ENCODE data around the gene SAMD11. TPM values are rescaled to one million over a fixed set of nuclear protein-coding genes. Genes with fewer than 3 reads are reported as not detected.
A peak's percentile ranks its signal among the peaks of the same experiment; 100 is the strongest.

The SAMD11 gene
- total RNA-seq, 1 donor from 2014 or later, result 19.5 TPM

- Mint-ChIP-seq H3K4me3 (ENCODE audit: unreplicated experiment) (no peak overlapping the region), H3K4me1 (ENCODE audit: unreplicated experiment) (peaks cover 5% of the 10 kb centered on the region), H3K27me3 (ENCODE audit: unreplicated experiment) (no peaks in the 10 kb centered on the region), H3K9me3 (ENCODE audit: unreplicated experiment) (no peaks in the 10 kb centered on the region), H3K36me3 (ENCODE audit: unreplicated experiment) (no peaks in the 10 kb centered on the region), H3K27ac (ENCODE audit: unreplicated experiment) (peak overlapping the region; percentile 45)
- no peak for DNase-seq (ENCODE audit: extremely low spot score, unreplicated experiment)
- TF ChIP-seq CTCF (IDR thresholded peaks at IDR 0.05), result no peak
These were observed 54.5 kb downstream of the SAMD11 start for GRCh38 chr1:978069-978834.

- TF ChIP-seq CTCF (IDR thresholded peaks at IDR 0.05), result no peak
- H3K9me3 Mint-ChIP-seq (ENCODE audit: unreplicated experiment), result no peaks in the 10 kb centered on the region
- H3K27ac Mint-ChIP-seq (ENCODE audit: unreplicated experiment), result no peak overlapping the region
- no peak for DNase-seq (ENCODE audit: extremely low spot score, unreplicated experiment)
- no peaks in the 10 kb centered on the region for H3K36me3 Mint-ChIP-seq (ENCODE audit: unreplicated experiment)
- no peak overlapping the region for H3K4me3 Mint-ChIP-seq (ENCODE audit: unreplicated experiment)
- no peaks in the 10 kb centered on the region for H3K27me3 Mint-ChIP-seq (ENCODE audit: unreplicated experiment)
- H3K4me1 Mint-ChIP-seq (ENCODE audit: unreplicated experiment), result peaks cover 5% of the 10 kb centered on the region
These were observed 55.4 kb downstream of the SAMD11 start for GRCh38 chr1:978835-979743.

- H3K4me3 Mint-ChIP-seq (ENCODE audit: unreplicated experiment), result no peak overlapping the region
- no peak for DNase-seq (ENCODE audit: extremely low spot score, unreplicated experiment)
- no peaks in the 10 kb centered on the region for H3K36me3 Mint-ChIP-seq (ENCODE audit: unreplicated experiment)
- no peaks in the 10 kb centered on the region for H3K27me3 Mint-ChIP-seq (ENCODE audit: unreplicated experiment)
- TF ChIP-seq CTCF (IDR thresholded peaks at IDR 0.05), result no peak
- H3K9me3 Mint-ChIP-seq (ENCODE audit: unreplicated experiment), result no peaks in the 10 kb centered on the region
- no peak overlapping the region for H3K27ac Mint-ChIP-seq (ENCODE audit: unreplicated experiment)
- peaks cover 5% of the 10 kb centered on the region for H3K4me1 Mint-ChIP-seq (ENCODE audit: unreplicated experiment)
These were observed 56.0 kb downstream of the SAMD11 start for GRCh38 chr1:979744-980072.

DNA sequence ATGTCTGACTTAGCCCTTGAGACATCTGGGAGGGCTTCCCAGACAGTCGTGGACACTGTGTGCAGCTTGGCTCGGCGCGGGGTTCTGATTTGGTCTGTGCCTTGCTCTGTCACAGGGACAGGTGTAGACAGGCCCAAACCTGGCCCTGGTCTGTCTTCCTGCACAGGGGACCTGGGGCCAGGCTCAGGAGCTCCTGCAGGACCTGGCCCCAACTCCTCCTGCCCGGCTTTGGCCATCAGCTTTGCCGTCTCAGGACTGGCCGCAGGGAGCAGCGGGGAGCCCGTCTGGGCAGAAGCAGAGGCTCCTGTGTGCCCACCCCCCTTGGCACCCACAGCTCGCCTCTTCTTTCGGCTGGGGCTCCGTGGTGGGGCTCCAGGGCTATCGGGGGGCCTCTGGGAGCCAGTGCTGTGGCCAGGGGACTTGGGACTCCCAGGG lies 56.4 kb downstream of the SAMD11 start:
- no peaks in the 10 kb centered on the region for H3K27me3 Mint-ChIP-seq (ENCODE audit: unreplicated experiment)
- H3K4me1 Mint-ChIP-seq (ENCODE audit: unreplicated experiment), result peaks cover 5% of the 10 kb centered on the region
- no peaks in the 10 kb centered on the region for H3K36me3 Mint-ChIP-seq (ENCODE audit: unreplicated experiment)
- H3K4me3 Mint-ChIP-seq (ENCODE audit: unreplicated experiment), result no peak overlapping the region
- TF ChIP-seq CTCF (IDR thresholded peaks at IDR 0.05), result no peak
- no peak overlapping the region for H3K27ac Mint-ChIP-seq (ENCODE audit: unreplicated experiment)
- no peak for DNase-seq (ENCODE audit: extremely low spot score, unreplicated experiment)
- no peaks in the 10 kb centered on the region for H3K9me3 Mint-ChIP-seq (ENCODE audit: unreplicated experiment)

All from osteocyte (in vitro differentiated cells).